Measurements from ENCODE around the gene ADCK2. TPM values are rescaled to one million over a fixed set of nuclear protein-coding genes. Genes with fewer than 3 reads are reported as not detected.
"Not testable (repeated sequence)": the region's sequence is repeated elsewhere in the genome, so short reads cannot be mapped to it uniquely, and the experiment has no call there.

Gene ADCK2
- 7.5 and 12.3 TPM in 2 replicates for total RNA-seq (2021)
- percentile 36 among the genes with signal in this experiment for Bru-seq, nascent RNA
- percentile 39 among the genes with signal in this experiment for BruChase-seq, experiment 1, labeled RNA remaining after a 2-hour chase
- percentile 49 among the genes with signal in this experiment for BruChase-seq, experiment 2, labeled RNA remaining after a 6-hour chase
- long read RNA-seq, transcript ADCK2-201 (8 exons, 2,377 nt) = major isoform, 14 of 19 reads
- long read RNA-seq, partial matches to known transcripts = 0 of 19 reads
- long read RNA-seq, other reads (novel, unspliced or antisense) = 4 of 19 reads

- Histone ChIP-seq H3K9me3 (ENCODE audit: low read depth, low read length, poor library complexity, severe bottlenecking) (no peaks in the 10 kb centered on the region), H3K4me3 (ENCODE audit: low read depth, low read length, poor library complexity, severe bottlenecking) (peak within 1 kb of the TSS; percentile 77), H3K27ac (ENCODE audit: low read depth, low read length, poor library complexity, severe bottlenecking) (peak within 1 kb of the TSS; percentile 67), H3K27me3 (replicated peaks; ENCODE audit: insufficient read depth, low read depth, low read length, poor library complexity) (no peaks in the 10 kb centered on the region), H3K36me3 (ENCODE audit: insufficient read depth, low read length, poor library complexity, severe bottlenecking) (no peaks in the 10 kb centered on the region), H3K4me1 (ENCODE audit: insufficient read depth, low read length, poor library complexity, severe bottlenecking) (peaks cover 12% of the 10 kb centered on the region)
- TF ChIP-seq, protein P1, sequence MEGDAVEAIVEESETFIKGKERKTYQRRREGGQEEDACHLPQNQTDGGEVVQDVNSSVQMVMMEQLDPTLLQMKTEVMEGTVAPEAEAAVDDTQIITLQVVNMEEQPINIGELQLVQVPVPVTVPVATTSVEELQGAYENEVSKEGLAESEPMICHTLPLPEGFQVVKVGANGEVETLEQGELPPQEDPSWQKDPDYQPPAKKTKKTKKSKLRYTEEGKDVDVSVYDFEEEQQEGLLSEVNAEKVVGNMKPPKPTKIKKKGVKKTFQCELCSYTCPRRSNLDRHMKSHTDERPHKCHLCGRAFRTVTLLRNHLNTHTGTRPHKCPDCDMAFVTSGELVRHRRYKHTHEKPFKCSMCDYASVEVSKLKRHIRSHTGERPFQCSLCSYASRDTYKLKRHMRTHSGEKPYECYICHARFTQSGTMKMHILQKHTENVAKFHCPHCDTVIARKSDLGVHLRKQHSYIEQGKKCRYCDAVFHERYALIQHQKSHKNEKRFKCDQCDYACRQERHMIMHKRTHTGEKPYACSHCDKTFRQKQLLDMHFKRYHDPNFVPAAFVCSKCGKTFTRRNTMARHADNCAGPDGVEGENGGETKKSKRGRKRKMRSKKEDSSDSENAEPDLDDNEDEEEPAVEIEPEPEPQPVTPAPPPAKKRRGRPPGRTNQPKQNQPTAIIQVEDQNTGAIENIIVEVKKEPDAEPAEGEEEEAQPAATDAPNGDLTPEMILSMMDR (conservative IDR thresholded peaks at IDR 0.05; ENCODE audit: low read depth, low read length) = no peak
- no peak for TF ChIP-seq EZH2 (IDR thresholded peaks at IDR 0.05; ENCODE audit: borderline replicate concordance, low read depth, low read length, poor library complexity, severe bottlenecking)
- ChIA-PET POLR2A (ENCODE audit: low non-redundant PET) (no interaction called here), CTCF (no interaction called here)
- BruUV-seq (replicated peaks) = no TSS peak
- intact Hi-C loops (cut with micrococcal nuclease; ENCODE audit: unreplicated experiment) = no loop called here
- DNase-seq (ENCODE audit: low spot score) = peak; percentile 35
Measured at GRCh38 chr7:140672382-140673062, at the start of gene ADCK2. ADCK2 (plus strand) TSS chr7:140672945; CDS start chr7:140673331, 386 bp downstream.

DNA sequence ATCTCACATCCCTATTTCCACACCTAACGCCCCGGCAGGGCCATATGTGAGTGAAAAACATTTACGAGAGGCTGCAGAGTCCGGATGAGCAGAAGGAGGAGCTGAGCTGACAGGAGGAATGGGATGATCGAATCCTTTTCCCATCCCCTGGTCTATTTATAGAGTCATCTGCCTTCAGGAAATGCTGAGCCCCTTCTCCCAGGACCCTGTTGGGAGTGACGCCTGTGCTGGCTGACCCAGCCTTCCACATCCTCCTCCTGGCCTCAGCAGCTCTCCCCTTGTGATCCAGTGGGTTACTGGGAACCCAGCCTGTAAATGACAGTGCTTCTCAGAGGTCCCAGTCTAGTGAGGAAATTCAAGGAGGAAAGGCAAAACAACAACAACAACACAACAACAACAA lies 48.8 kb upstream of the ADCK2 start:
- BruUV-seq (replicated peaks) = no TSS peak
- Histone ChIP-seq H3K36me3 (ENCODE audit: insufficient read depth, low read length, poor library complexity, severe bottlenecking) (no peaks in the 10 kb centered on the region), H3K4me1 (ENCODE audit: insufficient read depth, low read length, poor library complexity, severe bottlenecking) (no peaks in the 10 kb centered on the region), H3K27ac (ENCODE audit: low read depth, low read length, poor library complexity, severe bottlenecking) (no peak overlapping the region), H3K4me3 (ENCODE audit: low read depth, low read length, poor library complexity, severe bottlenecking) (no peak overlapping the region), H3K9me3 (ENCODE audit: low read depth, low read length, poor library complexity, severe bottlenecking) (no peaks in the 10 kb centered on the region), H3K27me3 (replicated peaks; ENCODE audit: insufficient read depth, low read depth, low read length, poor library complexity) (no peaks in the 10 kb centered on the region)
- no peak for DNase-seq (ENCODE audit: low spot score)
- POLR2A ChIA-PET (ENCODE audit: low non-redundant PET) = no interaction called here
- intact Hi-C loops (cut with micrococcal nuclease; ENCODE audit: unreplicated experiment) = no loop called here
- no peak for TF ChIP-seq EZH2 (IDR thresholded peaks at IDR 0.05; ENCODE audit: borderline replicate concordance, low read depth, low read length, poor library complexity, severe bottlenecking)
- TF ChIP-seq, protein P1 (conservative IDR thresholded peaks at IDR 0.05; ENCODE audit: low read depth, low read length) = no peak
- CTCF ChIA-PET = no interaction called here

GRCh38 chr7:140624392-140625191 lies 48.2 kb upstream of the ADCK2 start:
- Histone ChIP-seq H3K4me1 (ENCODE audit: insufficient read depth, low read length, poor library complexity, severe bottlenecking) (no peaks in the 10 kb centered on the region), H3K27me3 (replicated peaks; ENCODE audit: insufficient read depth, low read depth, low read length, poor library complexity) (no peaks in the 10 kb centered on the region), H3K4me3 (ENCODE audit: low read depth, low read length, poor library complexity, severe bottlenecking) (no peak overlapping the region), H3K27ac (ENCODE audit: low read depth, low read length, poor library complexity, severe bottlenecking) (no peak overlapping the region), H3K9me3 (ENCODE audit: low read depth, low read length, poor library complexity, severe bottlenecking) (no peaks in the 10 kb centered on the region), H3K36me3 (ENCODE audit: insufficient read depth, low read length, poor library complexity, severe bottlenecking) (no peaks in the 10 kb centered on the region)
- CTCF ChIA-PET = no interaction called here
- no TSS peak for BruUV-seq (replicated peaks)
- no peak for DNase-seq (ENCODE audit: low spot score)
- intact Hi-C loops (cut with micrococcal nuclease; ENCODE audit: unreplicated experiment) = no loop called here
- POLR2A ChIA-PET (ENCODE audit: low non-redundant PET) = interaction anchor here (0.6 kb wide), 1 partner anchor 1161 kb away, joined by 5 read pairs; no protein-coding TSS in a partner anchor
- no peak for TF ChIP-seq EZH2 (IDR thresholded peaks at IDR 0.05; ENCODE audit: borderline replicate concordance, low read depth, low read length, poor library complexity, severe bottlenecking)
- TF ChIP-seq, protein P1 (conservative IDR thresholded peaks at IDR 0.05; ENCODE audit: low read depth, low read length) = no peak

GRCh38 chr7:140625192-140625558 lies 47.6 kb upstream of the ADCK2 start:
- H3K36me3 ChIP-seq (ENCODE audit: insufficient read depth, low read length, poor library complexity, severe bottlenecking); H3K27me3 ChIP-seq (replicated peaks; ENCODE audit: insufficient read depth, low read depth, low read length, poor library complexity); H3K4me1 ChIP-seq (ENCODE audit: insufficient read depth, low read length, poor library complexity, severe bottlenecking); H3K27ac ChIP-seq (ENCODE audit: low read depth, low read length, poor library complexity, severe bottlenecking); DNase-seq (ENCODE audit: low spot score); H3K4me3 ChIP-seq (ENCODE audit: low read depth, low read length, poor library complexity, severe bottlenecking); H3K9me3 ChIP-seq (ENCODE audit: low read depth, low read length, poor library complexity, severe bottlenecking); intact Hi-C loops (cut with micrococcal nuclease; ENCODE audit: unreplicated experiment); CTCF ChIA-PET; BruUV-seq (replicated peaks): not testable (repeated sequence)
- POLR2A ChIA-PET (ENCODE audit: low non-redundant PET) = interaction anchor here (0.6 kb wide), 1 partner anchor 1161 kb away, joined by 5 read pairs; no protein-coding TSS in a partner anchor

Measured in A673 (cell line).